ENCODE data around the gene MYCBP2.
"Not testable (repeated sequence)": the region's sequence is repeated elsewhere in the genome, so short reads cannot be mapped to it uniquely, and the experiment has no call there.

Gene MYCBP2

DNA sequence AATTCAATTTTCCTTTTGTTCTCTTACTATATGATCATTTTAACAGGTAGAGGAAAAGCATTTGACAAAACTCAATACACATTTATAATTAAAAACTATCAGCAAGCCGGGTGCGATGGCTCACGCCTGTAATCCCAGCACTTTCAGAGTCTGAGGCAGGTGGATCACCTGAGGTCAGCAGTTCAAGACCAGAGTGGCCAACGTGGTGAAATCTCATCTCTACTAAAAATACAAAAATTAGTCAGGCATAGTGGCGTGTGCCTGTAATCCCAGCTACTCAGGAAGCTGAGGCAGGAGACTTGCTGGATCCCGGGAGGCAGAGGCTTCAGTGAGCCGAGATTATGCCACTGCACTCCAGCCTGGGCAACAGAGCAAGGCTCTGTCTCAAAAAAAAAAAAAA, 11.4 kb downstream of the MYCBP2 start:
- H3K36me3 ChIP-seq (ENCODE audit: insufficient read depth, low read length); H3K4me3 ChIP-seq (ENCODE audit: low read depth in 1 of 2, low read length in 2 of 2); H3K27ac ChIP-seq (ENCODE audit: low read depth, low read length); H3K9me3 ChIP-seq (ENCODE audit: low read length); H3K9ac ChIP-seq (ENCODE audit: low read length); H3K27me3 ChIP-seq (ENCODE audit: control insufficient read depth in 1 of 2, insufficient read depth in 2 of 2, low read length in 2 of 2): not testable (repeated sequence)
- H3K4me1 ChIP-seq (ENCODE audit: insufficient read depth, low read length): peaks cover 14% of the 10 kb centered on the region

DNA sequence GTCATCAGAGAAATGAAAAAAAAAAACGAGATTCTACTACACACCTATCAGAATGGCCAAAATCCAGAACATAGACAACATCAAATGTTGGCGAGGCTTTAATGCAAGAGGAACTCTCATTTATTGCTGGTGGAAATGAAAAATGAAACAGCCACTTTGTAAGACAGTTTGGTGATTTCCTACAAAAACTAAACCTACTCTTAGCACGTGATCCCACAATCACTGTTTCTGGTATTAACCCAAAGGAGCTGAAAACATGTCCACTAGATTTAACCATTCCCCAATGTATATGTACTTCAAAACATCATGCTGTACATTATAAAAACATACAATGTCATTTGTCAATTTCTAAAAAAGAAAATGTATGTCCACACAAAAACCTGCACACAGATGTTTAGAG, 13.0 kb downstream of the MYCBP2 start:
- peaks cover 19% of the 10 kb centered on the region for H3K4me1 ChIP-seq (ENCODE audit: insufficient read depth, low read length)
- no peak overlapping the region for H3K27ac ChIP-seq (ENCODE audit: low read depth, low read length)
- no peaks in the 10 kb centered on the region for H3K27me3 ChIP-seq (ENCODE audit: control insufficient read depth in 1 of 2, insufficient read depth in 2 of 2, low read length in 2 of 2)

DNA sequence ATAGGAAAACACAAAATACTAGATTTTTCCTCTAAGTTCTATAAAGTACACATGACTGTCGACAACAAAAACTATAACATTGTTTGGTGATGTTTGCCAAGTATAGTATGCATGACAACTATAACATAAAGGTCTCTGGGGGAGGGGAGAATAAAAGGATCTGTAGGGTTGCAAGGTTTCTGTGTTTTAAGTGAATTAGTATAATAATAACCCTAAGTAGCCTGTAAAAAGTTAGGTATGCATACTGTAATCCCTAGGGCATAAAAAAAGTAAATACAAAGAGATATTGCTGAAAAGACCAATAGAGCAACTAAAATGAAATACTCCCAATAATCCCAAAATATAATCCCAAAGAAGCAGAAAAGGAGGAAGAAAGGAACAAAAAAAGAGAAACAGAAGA, 14.6 kb downstream of the MYCBP2 start:
- Histone ChIP-seq H3K27ac (ENCODE audit: low read depth, low read length) (no peak overlapping the region), H3K9ac (ENCODE audit: low read length) (no peak overlapping the region), H3K4me3 (ENCODE audit: low read depth in 1 of 2, low read length in 2 of 2) (no peak overlapping the region), H3K4me1 (ENCODE audit: insufficient read depth, low read length) (peaks cover 26% of the 10 kb centered on the region), H3K36me3 (ENCODE audit: insufficient read depth, low read length) (no peaks in the 10 kb centered on the region), H3K27me3 (ENCODE audit: control insufficient read depth in 1 of 2, insufficient read depth in 2 of 2, low read length in 2 of 2) (no peaks in the 10 kb centered on the region), H3K9me3 (ENCODE audit: low read length) (no peaks in the 10 kb centered on the region)

More for the DNA sequence above, 13.0 kb downstream of the MYCBP2 start:
- Histone ChIP-seq H3K4me3 (ENCODE audit: low read depth in 1 of 2, low read length in 2 of 2) (no peak overlapping the region), H3K9ac (ENCODE audit: low read length) (no peak overlapping the region), H3K9me3 (ENCODE audit: low read length) (no peaks in the 10 kb centered on the region), H3K36me3 (ENCODE audit: insufficient read depth, low read length) (no peaks in the 10 kb centered on the region)

DNA sequence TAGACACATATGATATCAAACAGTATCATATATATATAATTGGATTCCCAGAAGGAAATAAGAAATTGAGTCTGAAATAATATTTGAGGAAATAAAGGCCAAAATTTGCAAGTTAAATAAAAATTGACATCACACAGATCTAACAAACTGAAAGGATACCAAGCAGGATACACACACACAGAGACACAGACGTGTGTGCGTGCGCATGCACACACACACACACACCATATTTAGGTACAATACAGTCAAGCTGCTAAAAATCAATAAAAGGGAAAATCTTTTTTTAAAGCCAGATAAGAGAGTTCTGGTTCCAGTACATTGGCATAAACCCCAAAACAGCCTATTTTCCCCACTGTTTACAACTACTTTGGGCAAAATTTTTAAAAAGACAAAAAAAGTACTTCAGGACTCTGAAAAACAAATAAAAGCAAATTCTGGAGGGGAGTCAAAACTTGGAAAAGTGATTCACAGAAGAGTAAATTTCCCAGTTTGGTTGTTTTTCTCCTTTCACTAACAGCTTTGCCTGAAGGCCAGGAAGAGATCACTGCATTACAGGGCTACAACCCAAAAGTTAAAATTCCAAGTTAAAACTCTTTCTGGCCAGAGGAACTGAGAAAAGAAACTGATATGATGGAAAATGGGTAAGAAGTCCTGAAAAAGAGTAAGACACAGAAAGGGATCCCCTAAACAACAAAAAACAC, 16.2 kb downstream of the MYCBP2 start:
- Histone ChIP-seq H3K27me3 (ENCODE audit: control insufficient read depth in 1 of 2, insufficient read depth in 2 of 2, low read length in 2 of 2) (no peaks in the 10 kb centered on the region), H3K4me1 (ENCODE audit: insufficient read depth, low read length) (peaks cover 28% of the 10 kb centered on the region), H3K27ac (ENCODE audit: low read depth, low read length) (no peak overlapping the region), H3K9me3 (ENCODE audit: low read length) (no peaks in the 10 kb centered on the region), H3K36me3 (ENCODE audit: insufficient read depth, low read length) (no peaks in the 10 kb centered on the region), H3K4me3 (ENCODE audit: low read depth in 1 of 2, low read length in 2 of 2) (no peak overlapping the region), H3K9ac (ENCODE audit: low read length) (no peak overlapping the region)

DNA sequence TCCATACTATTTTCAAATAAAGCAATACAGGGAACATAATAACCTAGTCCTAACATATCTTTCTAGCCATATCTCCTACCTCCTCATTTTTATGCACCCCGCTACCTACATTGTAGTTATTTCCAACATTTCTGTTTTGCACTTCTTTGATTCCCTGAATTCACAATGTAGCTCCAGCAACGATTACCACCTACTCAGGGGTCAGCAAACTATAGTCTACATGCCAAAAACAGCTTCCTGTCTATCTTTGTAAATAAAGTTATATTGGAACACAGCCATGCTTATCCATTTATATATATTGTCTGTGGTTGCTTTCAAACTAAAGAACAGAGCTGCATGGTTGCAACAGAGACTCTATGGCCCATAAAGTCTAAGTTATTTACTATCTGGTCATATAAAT, 16.7 kb downstream of the MYCBP2 start:
- Histone ChIP-seq H3K9ac (ENCODE audit: low read length) (no peak overlapping the region), H3K27ac (ENCODE audit: low read depth, low read length) (no peak overlapping the region), H3K9me3 (ENCODE audit: low read length) (no peaks in the 10 kb centered on the region), H3K4me1 (ENCODE audit: insufficient read depth, low read length) (peaks cover 32% of the 10 kb centered on the region), H3K4me3 (ENCODE audit: low read depth in 1 of 2, low read length in 2 of 2) (no peak overlapping the region), H3K27me3 (ENCODE audit: control insufficient read depth in 1 of 2, insufficient read depth in 2 of 2, low read length in 2 of 2) (no peaks in the 10 kb centered on the region), H3K36me3 (ENCODE audit: insufficient read depth, low read length) (no peaks in the 10 kb centered on the region)

DNA sequence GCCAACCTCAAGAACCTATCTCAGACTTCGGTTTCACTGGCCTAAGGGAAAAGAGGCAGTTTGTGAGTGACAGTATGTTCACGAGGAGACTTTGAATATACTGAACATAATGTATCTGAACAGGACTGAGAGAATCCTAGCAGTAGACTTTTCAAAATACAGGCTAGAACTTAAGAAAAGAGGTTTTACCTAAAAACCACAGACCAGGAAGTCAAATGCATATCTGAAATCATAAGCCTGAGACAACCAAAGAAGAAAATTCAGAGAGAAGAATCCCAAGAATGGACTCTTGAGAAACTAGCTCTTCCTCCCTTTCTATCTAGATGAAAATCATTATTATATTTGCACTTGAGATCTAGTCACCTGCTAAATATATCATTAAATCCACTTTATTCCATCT, 17.6 kb downstream of the MYCBP2 start:
- H3K4me1 ChIP-seq (ENCODE audit: insufficient read depth, low read length): peaks cover 33% of the 10 kb centered on the region
- no peaks in the 10 kb centered on the region for H3K9me3 ChIP-seq (ENCODE audit: low read length)
- no peaks in the 10 kb centered on the region for H3K36me3 ChIP-seq (ENCODE audit: insufficient read depth, low read length)
- H3K27me3 ChIP-seq (ENCODE audit: control insufficient read depth in 1 of 2, insufficient read depth in 2 of 2, low read length in 2 of 2): no peaks in the 10 kb centered on the region
- no peak overlapping the region for H3K27ac ChIP-seq (ENCODE audit: low read depth, low read length)
- H3K4me3 ChIP-seq (ENCODE audit: low read depth in 1 of 2, low read length in 2 of 2): no peak overlapping the region
- H3K9ac ChIP-seq (ENCODE audit: low read length): no peak overlapping the region

DNA sequence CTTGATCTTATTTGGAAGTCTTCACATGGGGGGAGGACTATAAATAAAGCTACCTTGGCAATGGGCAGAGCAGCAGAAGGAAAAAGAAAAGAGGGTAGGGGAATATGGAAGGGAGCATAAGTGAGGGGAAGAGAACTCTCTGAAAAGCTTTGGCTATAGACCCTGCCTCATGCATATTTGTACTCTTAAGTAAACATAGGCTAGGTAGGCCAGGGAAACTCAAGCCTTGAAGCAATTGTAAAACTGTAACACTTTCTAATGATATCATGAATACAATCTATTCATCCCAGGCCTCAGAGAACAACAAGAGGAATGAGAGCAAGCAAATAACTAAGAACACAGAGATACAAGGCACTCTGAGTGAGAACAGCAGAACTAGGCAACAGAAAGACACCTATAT, 20.4 kb downstream of the MYCBP2 start:
- Histone ChIP-seq H3K4me3 (ENCODE audit: low read depth in 1 of 2, low read length in 2 of 2) (no peak overlapping the region), H3K4me1 (ENCODE audit: insufficient read depth, low read length) (peaks cover 33% of the 10 kb centered on the region), H3K36me3 (ENCODE audit: insufficient read depth, low read length) (no peaks in the 10 kb centered on the region), H3K9me3 (ENCODE audit: low read length) (no peaks in the 10 kb centered on the region), H3K9ac (ENCODE audit: low read length) (no peak overlapping the region), H3K27me3 (ENCODE audit: control insufficient read depth in 1 of 2, insufficient read depth in 2 of 2, low read length in 2 of 2) (no peaks in the 10 kb centered on the region), H3K27ac (ENCODE audit: low read depth, low read length) (no peak overlapping the region)

DNA sequence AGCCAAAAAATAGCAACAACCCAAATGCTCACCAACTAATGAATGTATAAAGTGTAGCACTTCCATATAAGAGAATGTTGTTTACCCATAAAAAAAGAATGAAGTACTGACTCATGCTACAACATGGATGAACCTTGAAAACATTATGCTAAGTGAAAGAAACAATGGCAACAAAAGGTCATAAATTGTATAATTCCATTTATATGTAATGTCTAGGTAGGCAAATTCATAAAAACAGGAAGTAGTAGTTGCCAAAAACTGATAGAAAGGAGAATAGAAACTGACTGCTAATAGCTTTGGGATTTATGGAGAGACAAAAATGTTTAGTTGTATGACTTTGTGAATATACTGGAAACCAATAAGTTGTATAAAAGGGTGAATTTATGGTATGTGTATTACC, 21.6 kb downstream of the MYCBP2 start:
- H3K27me3 ChIP-seq (ENCODE audit: control insufficient read depth in 1 of 2, insufficient read depth in 2 of 2, low read length in 2 of 2): no peaks in the 10 kb centered on the region
- no peaks in the 10 kb centered on the region for H3K9me3 ChIP-seq (ENCODE audit: low read length)
- peaks cover 34% of the 10 kb centered on the region for H3K4me1 ChIP-seq (ENCODE audit: insufficient read depth, low read length)
- no peak overlapping the region for H3K4me3 ChIP-seq (ENCODE audit: low read depth in 1 of 2, low read length in 2 of 2)
- no peaks in the 10 kb centered on the region for H3K36me3 ChIP-seq (ENCODE audit: insufficient read depth, low read length)
- H3K27ac ChIP-seq (ENCODE audit: low read depth, low read length): no peak overlapping the region
- no peak overlapping the region for H3K9ac ChIP-seq (ENCODE audit: low read length)

DNA sequence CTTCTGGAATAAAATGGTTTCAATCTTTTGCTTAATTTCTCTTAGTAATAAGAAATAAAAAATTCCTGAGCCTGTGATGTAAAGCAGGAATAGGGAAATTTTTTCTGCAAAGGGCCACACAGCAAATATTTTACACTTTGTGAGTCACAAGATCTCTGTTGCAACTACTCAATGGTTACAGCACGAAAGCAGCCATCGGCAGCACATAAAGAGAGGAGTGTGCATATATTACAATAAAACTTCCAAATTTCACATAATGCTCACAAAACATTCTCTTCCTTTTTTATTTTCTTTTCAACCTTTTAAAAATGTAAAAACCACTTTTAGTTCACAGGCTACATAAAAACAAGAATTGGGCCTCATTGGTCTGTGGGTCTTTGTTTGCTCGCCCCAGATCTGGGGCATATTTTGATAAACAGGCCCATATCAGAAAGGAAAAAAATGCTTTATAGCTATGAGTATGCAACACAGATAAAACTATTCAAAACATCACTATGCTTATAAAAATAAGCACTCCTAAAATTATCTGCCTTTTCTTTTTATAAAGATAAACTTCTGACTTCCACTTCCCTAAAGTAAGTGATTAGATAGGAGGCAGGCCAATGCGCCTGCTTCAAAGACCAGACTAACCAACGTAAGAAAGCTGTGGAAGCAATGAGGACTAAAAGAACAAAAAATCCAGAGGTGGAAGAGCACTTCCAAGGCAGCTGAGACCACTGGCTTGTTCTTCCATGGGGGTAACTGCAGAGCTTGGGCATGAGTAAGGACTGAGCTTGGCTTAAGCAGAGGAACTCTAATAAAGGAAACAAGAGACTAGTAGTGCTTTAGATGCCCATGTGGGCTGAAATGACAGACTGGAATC, 26.5 kb downstream of the MYCBP2 start:
- Histone ChIP-seq H3K27me3 (ENCODE audit: control insufficient read depth in 1 of 2, insufficient read depth in 2 of 2, low read length in 2 of 2) (no peaks in the 10 kb centered on the region), H3K9ac (ENCODE audit: low read length) (no peak overlapping the region), H3K9me3 (ENCODE audit: low read length) (no peaks in the 10 kb centered on the region), H3K4me1 (ENCODE audit: insufficient read depth, low read length) (peaks cover 17% of the 10 kb centered on the region), H3K27ac (ENCODE audit: low read depth, low read length) (no peak overlapping the region), H3K4me3 (ENCODE audit: low read depth in 1 of 2, low read length in 2 of 2) (no peak overlapping the region), H3K36me3 (ENCODE audit: insufficient read depth, low read length) (no peaks in the 10 kb centered on the region)

DNA sequence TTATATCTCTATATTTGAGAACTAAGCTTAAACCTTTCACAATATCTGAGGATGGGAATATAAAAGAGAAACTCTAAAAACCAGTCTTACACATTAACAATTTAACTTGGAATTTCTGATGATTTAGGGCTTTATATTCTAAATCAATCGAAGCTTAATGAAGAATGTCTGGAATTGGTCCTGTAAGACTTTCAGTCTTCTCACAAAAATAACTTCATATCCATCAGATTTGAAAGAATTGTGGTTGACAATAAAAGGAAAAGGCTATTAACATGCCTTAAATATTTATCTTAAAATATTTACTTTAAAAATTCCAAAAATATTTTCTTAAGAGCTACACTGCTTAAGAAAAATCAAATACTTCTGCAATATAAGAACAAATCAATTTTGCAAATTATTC, 27.3 kb downstream of the MYCBP2 start:
- Histone ChIP-seq H3K27me3 (ENCODE audit: control insufficient read depth in 1 of 2, insufficient read depth in 2 of 2, low read length in 2 of 2) (no peaks in the 10 kb centered on the region), H3K36me3 (ENCODE audit: insufficient read depth, low read length) (no peaks in the 10 kb centered on the region), H3K9me3 (ENCODE audit: low read length) (no peaks in the 10 kb centered on the region), H3K4me1 (ENCODE audit: insufficient read depth, low read length) (peaks cover 14% of the 10 kb centered on the region), H3K9ac (ENCODE audit: low read length) (no peak overlapping the region), H3K4me3 (ENCODE audit: low read depth in 1 of 2, low read length in 2 of 2) (no peak overlapping the region), H3K27ac (ENCODE audit: low read depth, low read length) (no peak overlapping the region)

DNA sequence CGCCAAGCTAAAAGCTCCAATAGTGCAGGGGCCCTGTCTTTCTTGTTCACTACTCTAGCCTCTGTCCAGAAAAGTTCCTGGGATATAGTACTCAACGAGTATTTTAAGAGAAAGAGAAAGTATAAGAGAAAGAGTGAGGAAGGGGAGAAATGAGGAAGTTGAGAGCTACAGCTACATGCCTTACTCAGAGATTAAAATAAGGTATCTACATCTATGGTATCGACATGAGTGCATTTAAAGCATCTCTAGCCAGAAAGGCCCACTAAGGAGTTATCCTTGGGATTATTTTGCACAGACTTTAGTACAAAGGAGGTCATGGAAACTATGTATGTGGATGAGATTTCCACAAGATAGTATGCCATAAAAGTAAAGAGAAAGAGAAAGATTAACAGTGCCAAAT, 28.5 kb downstream of the MYCBP2 start:
- Histone ChIP-seq H3K27me3 (ENCODE audit: control insufficient read depth in 1 of 2, insufficient read depth in 2 of 2, low read length in 2 of 2) (no peaks in the 10 kb centered on the region), H3K27ac (ENCODE audit: low read depth, low read length) (no peak overlapping the region), H3K9me3 (ENCODE audit: low read length) (no peaks in the 10 kb centered on the region), H3K4me1 (ENCODE audit: insufficient read depth, low read length) (peaks cover 14% of the 10 kb centered on the region), H3K9ac (ENCODE audit: low read length) (no peak overlapping the region), H3K4me3 (ENCODE audit: low read depth in 1 of 2, low read length in 2 of 2) (no peak overlapping the region), H3K36me3 (ENCODE audit: insufficient read depth, low read length) (no peaks in the 10 kb centered on the region)

DNA sequence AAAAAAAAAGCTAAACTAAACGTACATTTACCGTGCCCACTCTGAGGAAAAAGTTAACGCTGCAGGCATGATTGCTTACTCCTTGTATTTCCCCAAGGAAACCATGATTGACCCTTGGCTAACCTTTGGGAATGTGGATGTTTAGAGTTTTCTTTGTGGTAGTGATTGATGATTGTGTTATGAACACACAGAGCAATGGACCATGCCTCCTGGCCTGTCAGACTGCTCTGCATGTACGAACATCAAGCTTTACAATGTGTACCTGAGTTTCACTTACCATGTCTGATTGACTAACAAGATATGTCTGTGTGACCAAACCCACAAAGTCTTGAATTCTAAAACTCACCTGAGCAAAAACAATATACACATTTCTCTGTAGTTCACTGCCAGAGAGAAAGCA, 35.1 kb downstream of the MYCBP2 start:
- Histone ChIP-seq H3K4me3 (ENCODE audit: low read depth in 1 of 2, low read length in 2 of 2) (no peak overlapping the region), H3K27ac (ENCODE audit: low read depth, low read length) (no peak overlapping the region), H3K9me3 (ENCODE audit: low read length) (no peaks in the 10 kb centered on the region), H3K9ac (ENCODE audit: low read length) (no peak overlapping the region), H3K27me3 (ENCODE audit: control insufficient read depth in 1 of 2, insufficient read depth in 2 of 2, low read length in 2 of 2) (no peaks in the 10 kb centered on the region), H3K36me3 (ENCODE audit: insufficient read depth, low read length) (peaks cover 17% of the 10 kb centered on the region), H3K4me1 (ENCODE audit: insufficient read depth, low read length) (no peaks in the 10 kb centered on the region)
